Nephron (organoid): ENCODE results near the gene ERP27.

Source experiments
- H3K27ac Mint-ChIP-seq, 3 experiments: 2 replicates each; pipeline ENCODE4 v1.8.0; 2020; ENCODE audit warnings: mixed read lengths in 3 of 3, mild to moderate bottlenecking in 2 of 3, moderate library complexity in 1 of 3
- H3K27me3 Mint-ChIP-seq: 2 replicates; pipeline ENCODE4 v1.8.0; 2021; ENCODE audit warnings: low read depth, mild to moderate bottlenecking, moderate library complexity, mixed read lengths
- H3K36me3 Mint-ChIP-seq: 2 replicates; pipeline ENCODE4 v1.8.0; 2020; ENCODE audit warnings: low read depth, mixed read lengths
- H3K4me1 Mint-ChIP-seq: 2 replicates; pipeline ENCODE4 v1.8.0; 2020; ENCODE audit warnings: mixed read lengths
- H3K4me3 Mint-ChIP-seq, 3 experiments: 2 replicates each; pipeline ENCODE4 v1.8.0; 2020; ENCODE audit warnings: mild to moderate bottlenecking in 3 of 3, mixed read lengths in 3 of 3, moderate library complexity in 2 of 3
- H3K9me3 Mint-ChIP-seq: 2 replicates; pipeline ENCODE4 v1.8.0; 2020; ENCODE audit warnings: mixed read lengths
- TF ChIP-seq, protein P1 (sequence below), 3 experiments: fragments of 200-600 bp; sonication (generic); IDR thresholded peaks; one replicate each; pipeline ENCODE4 v1.5.0; 2021; ENCODE audit warnings: antibody characterized with exemption in 3 of 3; ENCODE audit not compliant: unreplicated experiment in 3 of 3

ERP27 gene

DNA sequence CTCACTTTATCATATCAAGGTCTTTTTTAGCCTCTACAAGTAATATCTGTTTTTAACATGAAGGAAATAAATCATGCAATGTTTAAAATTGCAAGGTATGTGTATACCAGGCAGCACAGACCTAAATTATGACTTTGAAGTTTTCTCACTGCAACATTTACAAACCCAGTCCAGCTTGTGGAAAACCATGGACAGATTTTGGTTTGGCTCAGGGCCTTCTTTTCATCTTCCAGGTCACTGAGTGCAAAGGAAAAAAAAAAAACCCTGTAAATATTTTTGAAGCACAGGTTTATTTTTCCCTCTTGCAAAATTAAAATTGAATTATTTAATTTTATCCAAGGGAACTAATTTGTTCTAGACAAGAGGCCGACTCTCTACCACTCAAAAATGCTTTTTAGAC is 66.5 kb downstream of the ERP27 start:
- Mint-ChIP-seq H3K36me3 (no peaks in the 10 kb centered on the region), H3K27me3 (no peaks in the 10 kb centered on the region), H3K4me1 (no peaks in the 10 kb centered on the region), H3K27ac (no peak overlapping the region), H3K9me3 (peaks cover 14% of the 10 kb centered on the region), H3K4me3 (no peak overlapping the region)
- TF ChIP-seq, protein P1, sequence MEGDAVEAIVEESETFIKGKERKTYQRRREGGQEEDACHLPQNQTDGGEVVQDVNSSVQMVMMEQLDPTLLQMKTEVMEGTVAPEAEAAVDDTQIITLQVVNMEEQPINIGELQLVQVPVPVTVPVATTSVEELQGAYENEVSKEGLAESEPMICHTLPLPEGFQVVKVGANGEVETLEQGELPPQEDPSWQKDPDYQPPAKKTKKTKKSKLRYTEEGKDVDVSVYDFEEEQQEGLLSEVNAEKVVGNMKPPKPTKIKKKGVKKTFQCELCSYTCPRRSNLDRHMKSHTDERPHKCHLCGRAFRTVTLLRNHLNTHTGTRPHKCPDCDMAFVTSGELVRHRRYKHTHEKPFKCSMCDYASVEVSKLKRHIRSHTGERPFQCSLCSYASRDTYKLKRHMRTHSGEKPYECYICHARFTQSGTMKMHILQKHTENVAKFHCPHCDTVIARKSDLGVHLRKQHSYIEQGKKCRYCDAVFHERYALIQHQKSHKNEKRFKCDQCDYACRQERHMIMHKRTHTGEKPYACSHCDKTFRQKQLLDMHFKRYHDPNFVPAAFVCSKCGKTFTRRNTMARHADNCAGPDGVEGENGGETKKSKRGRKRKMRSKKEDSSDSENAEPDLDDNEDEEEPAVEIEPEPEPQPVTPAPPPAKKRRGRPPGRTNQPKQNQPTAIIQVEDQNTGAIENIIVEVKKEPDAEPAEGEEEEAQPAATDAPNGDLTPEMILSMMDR (IDR thresholded peaks at IDR 0.05; ENCODE audit: unreplicated experiment in 3 of 3) = no peak

DNA sequence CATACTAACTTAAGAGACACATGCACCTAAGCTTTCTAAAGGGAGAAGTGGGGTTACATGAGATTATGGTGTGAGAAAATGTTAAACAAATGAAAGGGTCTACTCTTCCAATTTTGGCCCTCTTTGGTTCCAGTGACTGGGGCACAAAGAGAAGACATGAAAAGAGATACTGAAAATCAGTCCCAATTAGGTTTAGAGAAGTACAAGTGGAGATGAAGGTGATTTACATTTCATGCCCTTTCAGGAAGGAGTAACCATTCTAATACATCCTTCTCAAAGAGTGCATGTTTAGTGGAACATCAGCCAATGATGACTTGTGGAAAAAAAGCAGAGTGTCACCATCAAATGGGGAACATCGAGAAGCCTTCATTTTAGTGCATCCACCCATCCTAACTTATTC is 67.1 kb downstream of the ERP27 start:
- H3K27ac Mint-ChIP-seq = no peak overlapping the region
- H3K4me3 Mint-ChIP-seq = no peak overlapping the region
- H3K4me1 Mint-ChIP-seq = no peaks in the 10 kb centered on the region
- peaks cover 15% of the 10 kb centered on the region for H3K9me3 Mint-ChIP-seq
- no peaks in the 10 kb centered on the region for H3K36me3 Mint-ChIP-seq
- peaks cover 1% of the 10 kb centered on the region for H3K27me3 Mint-ChIP-seq
- TF ChIP-seq, protein P1 (IDR thresholded peaks at IDR 0.05; ENCODE audit: unreplicated experiment in 3 of 3) = no peak

DNA sequence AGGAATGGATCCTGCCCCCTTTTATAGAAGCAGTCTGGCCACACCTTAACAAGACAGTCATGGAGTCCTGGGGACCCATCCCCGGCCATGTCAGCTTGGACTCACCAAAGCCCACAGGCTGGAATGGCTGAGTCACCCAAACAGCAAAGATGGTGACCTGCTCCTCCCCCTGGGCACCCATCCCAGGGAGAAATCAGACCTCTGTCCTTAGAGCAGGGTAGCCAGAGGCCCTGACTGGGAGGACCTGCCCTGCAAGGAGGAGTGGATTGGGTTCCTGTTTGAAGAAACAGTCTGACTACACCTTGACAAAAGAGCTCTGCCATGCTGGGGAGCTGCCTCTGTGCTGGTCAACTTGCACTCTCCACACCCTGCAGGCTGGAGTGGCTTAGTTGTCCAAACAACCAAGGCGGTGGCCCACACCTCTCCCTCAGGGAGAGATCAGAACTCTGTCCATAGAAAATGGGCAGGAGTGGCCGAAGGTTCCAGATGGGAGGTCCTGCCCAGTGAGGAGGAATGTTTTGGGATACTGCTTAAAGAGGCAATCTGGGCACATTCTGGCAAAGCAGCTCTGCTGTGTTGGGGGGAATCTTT is 69.3 kb downstream of the ERP27 start:
- Mint-ChIP-seq H3K9me3 (peaks cover 37% of the 10 kb centered on the region), H3K4me1 (no peaks in the 10 kb centered on the region), H3K4me3 (no peak overlapping the region), H3K36me3 (no peaks in the 10 kb centered on the region), H3K27me3 (peaks cover 3% of the 10 kb centered on the region), H3K27ac (no peak overlapping the region)
- TF ChIP-seq, protein P1 (IDR thresholded peaks at IDR 0.05; ENCODE audit: unreplicated experiment in 3 of 3) = no peak
